ENCODE results near the gene STX16. TPM values are rescaled to one million over a fixed set of nuclear protein-coding genes. Genes with fewer than 3 reads are reported as not detected.

STX16 gene
- total RNA-seq, 1 donor from 2014 or later, result 56.8 TPM

Other genes starting within 250 kb of the STX16 start
- gene APCDD1L, start 135.9 kb upstream of the STX16 start, total RNA-seq, result 3.0 TPM
- gene NPEPL1, start 41.5 kb downstream of the STX16 start, total RNA-seq, result 19.0 TPM
- 1.3 TPM for gene GNAS-AS1, start 199.6 kb downstream of the STX16 start, total RNA-seq
- 604 TPM for gene GNAS, start 201.4 kb downstream of the STX16 start, total RNA-seq